ENCODE measurements around the gene CPAMD8.
"Not testable (repeated sequence)": the region's sequence is repeated elsewhere in the genome, so short reads cannot be mapped to it uniquely, and the experiment has no call there.

CPAMD8 gene

GRCh38 chr19:16978156-16978555, 48.5 kb downstream of the CPAMD8 start:
- H3K9me3 ChIP-seq (ENCODE audit: control insufficient read depth in 1 of 2, low read length in 2 of 2): no peaks in the 10 kb centered on the region
- no peaks in the 10 kb centered on the region for H3K36me3 ChIP-seq (ENCODE audit: control insufficient read depth in 1 of 2, insufficient read depth in 2 of 2, low read length in 2 of 2)
- H3K4me3 ChIP-seq (ENCODE audit: low read depth in 1 of 2, low read length in 2 of 2): no peak overlapping the region
- H3K9ac ChIP-seq (ENCODE audit: low read depth in 1 of 2, low read length in 2 of 2): no peak overlapping the region
- no peaks in the 10 kb centered on the region for H3K4me1 ChIP-seq (ENCODE audit: control insufficient read depth in 1 of 2, insufficient read depth in 2 of 2, low read length in 2 of 2)
- H3K27ac ChIP-seq (ENCODE audit: low read depth, low read length): no peak overlapping the region
- no peaks in the 10 kb centered on the region for H3K27me3 ChIP-seq (ENCODE audit: control insufficient read depth in 1 of 2, insufficient read depth in 2 of 2, low read length in 2 of 2)

DNA sequence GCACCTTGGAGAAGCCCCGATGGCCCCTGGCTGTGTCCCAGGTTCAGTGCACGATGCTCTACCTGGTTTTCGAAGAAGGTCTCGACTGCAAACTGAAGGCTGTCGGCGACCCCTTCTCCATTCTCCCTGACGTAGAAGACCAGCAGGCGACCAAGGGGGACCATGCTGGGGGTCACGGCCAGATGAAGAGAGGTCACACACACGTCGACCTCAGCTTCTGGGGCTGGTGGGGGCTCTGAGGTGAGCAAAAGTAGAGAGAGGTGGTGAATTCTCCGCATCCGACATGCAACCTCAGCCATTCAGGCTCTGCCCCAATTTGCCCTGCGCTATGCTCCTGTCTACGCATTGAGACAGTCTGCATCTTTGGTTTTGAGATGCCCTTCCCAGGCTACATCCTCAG, 49.3 kb downstream of the CPAMD8 start:
- Histone ChIP-seq H3K36me3 (ENCODE audit: control insufficient read depth in 1 of 2, insufficient read depth in 2 of 2, low read length in 2 of 2) (no peaks in the 10 kb centered on the region), H3K4me3 (ENCODE audit: low read depth in 1 of 2, low read length in 2 of 2) (no peak overlapping the region), H3K27ac (ENCODE audit: low read depth, low read length) (no peak overlapping the region), H3K9ac (ENCODE audit: low read depth in 1 of 2, low read length in 2 of 2) (no peak overlapping the region), H3K9me3 (ENCODE audit: control insufficient read depth in 1 of 2, low read length in 2 of 2) (no peaks in the 10 kb centered on the region), H3K27me3 (ENCODE audit: control insufficient read depth in 1 of 2, insufficient read depth in 2 of 2, low read length in 2 of 2) (no peaks in the 10 kb centered on the region), H3K4me1 (ENCODE audit: control insufficient read depth in 1 of 2, insufficient read depth in 2 of 2, low read length in 2 of 2) (no peaks in the 10 kb centered on the region)

DNA sequence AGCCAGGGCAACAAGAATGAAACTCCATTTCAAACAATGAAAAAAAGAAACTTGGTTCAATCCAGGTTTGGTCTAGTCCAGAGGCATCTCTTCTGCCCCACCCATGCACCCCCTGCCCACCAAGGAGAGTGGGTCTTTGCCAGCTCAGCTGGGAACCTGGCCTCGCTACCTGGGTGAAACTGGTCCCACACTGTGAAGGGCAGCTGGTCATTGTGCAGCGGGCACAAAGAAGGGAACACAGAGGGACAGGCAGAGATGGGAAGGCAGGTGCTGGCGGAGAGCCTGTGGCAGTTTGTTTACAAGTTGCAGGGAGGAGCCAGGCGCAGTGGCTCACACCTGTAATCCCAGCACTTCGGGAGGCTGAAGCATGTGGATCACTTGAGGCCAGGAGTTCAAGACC, 50.2 kb downstream of the CPAMD8 start:
- no peaks in the 10 kb centered on the region for H3K36me3 ChIP-seq (ENCODE audit: control insufficient read depth in 1 of 2, insufficient read depth in 2 of 2, low read length in 2 of 2)
- H3K9ac ChIP-seq (ENCODE audit: low read depth in 1 of 2, low read length in 2 of 2): no peak overlapping the region
- H3K4me3 ChIP-seq (ENCODE audit: low read depth in 1 of 2, low read length in 2 of 2): no peak overlapping the region
- H3K4me1 ChIP-seq (ENCODE audit: control insufficient read depth in 1 of 2, insufficient read depth in 2 of 2, low read length in 2 of 2): no peaks in the 10 kb centered on the region
- H3K9me3 ChIP-seq (ENCODE audit: control insufficient read depth in 1 of 2, low read length in 2 of 2): no peaks in the 10 kb centered on the region
- no peak overlapping the region for H3K27ac ChIP-seq (ENCODE audit: low read depth, low read length)
- H3K27me3 ChIP-seq (ENCODE audit: control insufficient read depth in 1 of 2, insufficient read depth in 2 of 2, low read length in 2 of 2): no peaks in the 10 kb centered on the region

DNA sequence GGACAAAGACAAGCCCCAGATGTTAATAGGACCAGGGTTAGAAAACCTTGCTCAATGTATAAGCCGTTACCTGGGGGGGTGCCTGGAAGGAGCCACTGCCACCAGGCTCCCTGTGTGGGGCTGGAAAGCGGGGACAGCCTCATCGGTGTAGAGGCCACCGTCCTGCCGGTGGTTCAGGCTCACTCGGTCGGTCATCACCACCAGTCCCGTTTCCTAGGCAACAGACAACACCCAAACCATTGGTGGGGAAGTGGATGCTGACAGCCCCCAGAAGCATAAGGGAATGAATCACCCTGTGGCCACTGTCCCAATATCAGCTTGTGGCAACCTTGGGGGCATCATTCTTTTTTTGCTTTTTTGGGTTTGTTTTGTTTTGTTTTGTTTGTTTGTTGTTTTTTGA, 55.8 kb downstream of the CPAMD8 start:
- no peak overlapping the region for H3K4me3 ChIP-seq (ENCODE audit: low read depth in 1 of 2, low read length in 2 of 2)

DNA sequence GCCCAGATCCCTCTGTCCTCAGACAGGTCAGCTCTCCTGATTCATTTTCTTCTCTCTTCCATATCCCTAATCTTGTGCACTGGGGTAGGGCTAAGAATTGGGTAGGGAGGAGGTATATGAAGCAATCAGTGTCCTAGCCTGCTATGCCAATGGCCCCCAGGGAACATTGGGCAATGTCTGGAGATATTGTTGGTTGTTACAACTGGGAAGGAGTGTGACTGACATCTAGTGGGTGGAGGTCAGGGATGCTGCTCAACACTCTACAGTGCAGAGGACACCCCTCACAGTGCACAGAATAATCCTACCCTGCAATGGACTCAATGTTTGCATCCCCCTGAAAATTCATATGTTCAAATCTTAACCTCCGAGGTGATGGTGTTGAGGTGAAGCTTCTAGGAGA, 57.5 kb downstream of the CPAMD8 start:
- Histone ChIP-seq H3K4me1 (ENCODE audit: control insufficient read depth in 1 of 2, insufficient read depth in 2 of 2, low read length in 2 of 2) (no peaks in the 10 kb centered on the region), H3K36me3 (ENCODE audit: control insufficient read depth in 1 of 2, insufficient read depth in 2 of 2, low read length in 2 of 2) (no peaks in the 10 kb centered on the region), H3K27ac (ENCODE audit: low read depth, low read length) (no peak overlapping the region), H3K4me3 (ENCODE audit: low read depth in 1 of 2, low read length in 2 of 2) (no peak overlapping the region), H3K9me3 (ENCODE audit: control insufficient read depth in 1 of 2, low read length in 2 of 2) (peaks cover 7 to 9% of the 10 kb centered on the region in 2 donors), H3K27me3 (ENCODE audit: control insufficient read depth in 1 of 2, insufficient read depth in 2 of 2, low read length in 2 of 2) (no peaks in the 10 kb centered on the region), H3K9ac (ENCODE audit: low read depth in 1 of 2, low read length in 2 of 2) (no peak overlapping the region)

More for the DNA sequence above, 55.8 kb downstream of the CPAMD8 start:
- H3K36me3 ChIP-seq (ENCODE audit: control insufficient read depth in 1 of 2, insufficient read depth in 2 of 2, low read length in 2 of 2): no peaks in the 10 kb centered on the region
- no peak overlapping the region for H3K9ac ChIP-seq (ENCODE audit: low read depth in 1 of 2, low read length in 2 of 2)
- H3K9me3 ChIP-seq (ENCODE audit: control insufficient read depth in 1 of 2, low read length in 2 of 2): peaks cover 7 to 9% of the 10 kb centered on the region in 2 donors
- H3K27me3 ChIP-seq (ENCODE audit: control insufficient read depth in 1 of 2, insufficient read depth in 2 of 2, low read length in 2 of 2): no peaks in the 10 kb centered on the region
- H3K4me1 ChIP-seq (ENCODE audit: control insufficient read depth in 1 of 2, insufficient read depth in 2 of 2, low read length in 2 of 2): no peaks in the 10 kb centered on the region
- H3K27ac ChIP-seq (ENCODE audit: low read depth, low read length): no peak overlapping the region

DNA sequence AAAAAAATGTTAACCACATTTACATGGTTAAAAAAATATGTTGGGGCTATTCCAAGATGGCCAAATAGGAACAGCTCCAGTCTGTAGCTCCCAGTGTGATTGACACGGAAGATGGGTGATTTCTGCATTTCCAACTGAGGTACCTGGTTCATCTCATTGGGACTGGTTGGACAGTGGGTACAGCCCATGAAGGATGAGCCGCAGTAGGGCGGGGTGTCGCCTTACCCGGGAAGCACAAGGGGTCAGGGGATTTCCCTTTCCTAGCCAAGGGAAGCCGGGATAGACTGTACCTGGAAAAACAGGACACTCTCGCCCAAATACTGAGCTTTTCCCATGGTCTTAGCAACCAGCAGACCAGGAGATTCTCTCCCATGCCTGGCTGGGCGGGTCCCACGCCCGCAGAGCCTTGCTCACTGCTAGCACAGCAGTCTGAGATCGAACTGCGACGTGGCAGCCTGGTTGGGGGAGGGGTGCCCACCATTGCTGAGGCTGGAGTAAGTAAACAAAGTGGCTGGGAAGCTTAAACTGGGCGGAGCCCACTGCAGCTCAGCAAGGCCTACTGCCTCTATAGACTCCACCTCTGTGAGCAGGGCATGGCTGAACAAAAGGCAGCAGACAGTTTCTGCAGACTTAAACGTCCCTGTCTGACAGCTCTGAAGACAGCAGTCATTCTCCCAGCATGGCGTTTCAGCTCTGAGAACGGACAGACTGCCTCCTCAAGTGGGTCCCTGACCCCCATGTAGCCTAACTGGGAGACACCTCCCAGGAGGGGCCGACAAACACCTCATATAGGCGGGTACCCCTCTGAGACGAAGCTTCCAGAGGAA, 65.4 kb downstream of the CPAMD8 start:
- H3K27me3 ChIP-seq (ENCODE audit: control insufficient read depth in 1 of 2, insufficient read depth in 2 of 2, low read length in 2 of 2); H3K27ac ChIP-seq (ENCODE audit: low read depth, low read length); H3K9ac ChIP-seq (ENCODE audit: low read depth in 1 of 2, low read length in 2 of 2); H3K9me3 ChIP-seq (ENCODE audit: control insufficient read depth in 1 of 2, low read length in 2 of 2); H3K4me1 ChIP-seq (ENCODE audit: control insufficient read depth in 1 of 2, insufficient read depth in 2 of 2, low read length in 2 of 2); H3K4me3 ChIP-seq (ENCODE audit: low read depth in 1 of 2, low read length in 2 of 2); H3K36me3 ChIP-seq (ENCODE audit: control insufficient read depth in 1 of 2, insufficient read depth in 2 of 2, low read length in 2 of 2): not testable (repeated sequence)

DNA sequence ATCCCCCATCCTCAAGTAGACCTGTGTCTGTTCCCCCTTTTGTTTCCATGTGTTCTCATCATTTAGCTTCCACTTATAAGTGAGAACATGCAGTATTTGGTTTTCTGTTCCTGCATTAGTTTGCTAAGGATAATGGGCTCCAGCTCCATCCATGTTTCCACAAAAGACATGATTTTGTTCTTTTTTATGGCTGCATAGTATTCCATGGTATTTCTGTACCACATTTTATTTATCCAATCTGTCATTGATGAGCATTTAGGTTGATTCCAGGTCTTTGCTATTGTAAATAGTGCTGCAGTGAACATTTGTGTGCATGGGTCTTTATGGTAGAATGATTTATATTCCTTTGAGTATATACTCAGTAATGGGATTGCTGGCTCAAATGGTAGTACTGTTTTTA, 68.3 kb downstream of the CPAMD8 start:
- not testable (repeated sequence) for H3K4me1 ChIP-seq (ENCODE audit: control insufficient read depth in 1 of 2, insufficient read depth in 2 of 2, low read length in 2 of 2); H3K27me3 ChIP-seq (ENCODE audit: control insufficient read depth in 1 of 2, insufficient read depth in 2 of 2, low read length in 2 of 2); H3K27ac ChIP-seq (ENCODE audit: low read depth, low read length)

GRCh38 chr19:16957855-16958254, 68.8 kb downstream of the CPAMD8 start:
- peaks cover 0 to 4% of the 10 kb centered on the region in 2 donors for H3K4me1 ChIP-seq (ENCODE audit: control insufficient read depth in 1 of 2, insufficient read depth in 2 of 2, low read length in 2 of 2)
- H3K9me3 ChIP-seq (ENCODE audit: control insufficient read depth in 1 of 2, low read length in 2 of 2): no peaks in the 10 kb centered on the region
- no peaks in the 10 kb centered on the region for H3K27me3 ChIP-seq (ENCODE audit: control insufficient read depth in 1 of 2, insufficient read depth in 2 of 2, low read length in 2 of 2)
- no peak overlapping the region for H3K9ac ChIP-seq (ENCODE audit: low read depth in 1 of 2, low read length in 2 of 2)
- H3K4me3 ChIP-seq (ENCODE audit: low read depth in 1 of 2, low read length in 2 of 2): no peak overlapping the region
- H3K36me3 ChIP-seq (ENCODE audit: control insufficient read depth in 1 of 2, insufficient read depth in 2 of 2, low read length in 2 of 2): no peaks in the 10 kb centered on the region
- no peak overlapping the region for H3K27ac ChIP-seq (ENCODE audit: low read depth, low read length)

More for the DNA sequence above, 68.3 kb downstream of the CPAMD8 start:
- H3K4me3 ChIP-seq (ENCODE audit: low read depth in 1 of 2, low read length in 2 of 2); H3K36me3 ChIP-seq (ENCODE audit: control insufficient read depth in 1 of 2, insufficient read depth in 2 of 2, low read length in 2 of 2); H3K9me3 ChIP-seq (ENCODE audit: control insufficient read depth in 1 of 2, low read length in 2 of 2); H3K9ac ChIP-seq (ENCODE audit: low read depth in 1 of 2, low read length in 2 of 2): not testable (repeated sequence)

DNA sequence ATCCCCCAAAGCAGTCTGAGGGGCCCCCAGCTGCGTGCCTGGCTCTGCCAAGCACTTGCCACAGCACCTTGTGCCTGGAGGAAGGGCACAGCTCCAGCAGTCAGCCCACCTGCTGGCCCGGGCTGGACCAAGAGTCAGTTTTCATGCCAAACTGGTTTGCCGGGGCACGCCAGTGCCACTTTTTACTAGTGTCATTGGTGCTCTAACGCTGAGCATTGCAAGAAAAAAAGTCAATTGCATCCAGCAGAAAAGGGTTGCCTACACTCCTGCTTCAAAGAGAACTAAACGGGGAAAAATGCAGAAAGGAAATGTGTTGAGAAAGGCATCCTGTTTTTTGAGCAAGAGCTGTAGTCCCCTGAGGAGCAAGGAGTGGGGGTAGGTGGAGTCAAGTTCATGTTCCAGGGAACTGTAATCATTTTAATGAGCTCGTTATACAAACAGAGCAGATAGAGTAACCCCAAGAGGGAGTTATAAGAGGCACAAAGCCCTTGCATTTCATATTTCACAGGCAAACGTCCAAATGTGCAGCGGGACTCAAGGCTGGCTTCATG, 69.4 kb downstream of the CPAMD8 start:
- Histone ChIP-seq H3K4me3 (ENCODE audit: low read depth in 1 of 2, low read length in 2 of 2) (no peak overlapping the region), H3K4me1 (ENCODE audit: control insufficient read depth in 1 of 2, insufficient read depth in 2 of 2, low read length in 2 of 2) (peaks cover 0 to 4% of the 10 kb centered on the region in 2 donors), H3K9me3 (ENCODE audit: control insufficient read depth in 1 of 2, low read length in 2 of 2) (no peaks in the 10 kb centered on the region), H3K36me3 (ENCODE audit: control insufficient read depth in 1 of 2, insufficient read depth in 2 of 2, low read length in 2 of 2) (no peaks in the 10 kb centered on the region), H3K27me3 (ENCODE audit: control insufficient read depth in 1 of 2, insufficient read depth in 2 of 2, low read length in 2 of 2) (no peaks in the 10 kb centered on the region), H3K9ac (ENCODE audit: low read depth in 1 of 2, low read length in 2 of 2) (no peak overlapping the region), H3K27ac (ENCODE audit: low read depth, low read length) (no peak overlapping the region)

- Histone ChIP-seq H3K36me3 (ENCODE audit: control insufficient read depth in 1 of 2, insufficient read depth in 2 of 2, low read length in 2 of 2) (no peaks in the 10 kb centered on the region), H3K9ac (ENCODE audit: low read depth in 1 of 2, low read length in 2 of 2) (no peak overlapping the region), H3K27ac (ENCODE audit: low read depth, low read length) (no peak overlapping the region), H3K4me3 (ENCODE audit: low read depth in 1 of 2, low read length in 2 of 2) (no peak overlapping the region), H3K9me3 (ENCODE audit: control insufficient read depth in 1 of 2, low read length in 2 of 2) (no peaks in the 10 kb centered on the region), H3K4me1 (ENCODE audit: control insufficient read depth in 1 of 2, insufficient read depth in 2 of 2, low read length in 2 of 2) (peaks cover 0 to 4% of the 10 kb centered on the region in 2 donors), H3K27me3 (ENCODE audit: control insufficient read depth in 1 of 2, insufficient read depth in 2 of 2, low read length in 2 of 2) (no peaks in the 10 kb centered on the region)
Observed at GRCh38 chr19:16955161-16955560, 71.4 kb downstream of the CPAMD8 start.

All from duodenal mucosa (tissue), 2 donors.